OCI-LY7 (cell line): ENCODE measurements around the gene CENPC. TPM values are rescaled to one million over a fixed set of nuclear protein-coding genes. Genes with fewer than 3 reads are reported as not detected.

Experiments
- BruUV-seq: library from RNA; stranded (reverse); fragments of 400-500 nt; replicated peaks from 2 replicates; lab custom pipeline; 2021; lab: Mats Ljungman, UMichigan
- CTCF ChIA-PET: fragments of 300-600 bp; sonication (Branson Sonifier 250); formaldehyde crosslinking; loops from one replicate; lab custom pipeline; 2022; ENCODE audit warnings: antibody characterized with exemption; ENCODE audit not compliant: unreplicated experiment; lab: Charles Lee
- POLR2A ChIA-PET: fragments of 300-600 bp; sonication (Branson Sonifier 250); formaldehyde crosslinking; loops from one replicate; lab custom pipeline; 2022; ENCODE audit warnings: antibody characterized with exemption; lab: Charles Lee
- DNase-seq: peaks from one replicate; pipeline ENCODE4 v3.0.0-alpha.2; 2015; ENCODE audit warnings: low spot score
- H2AFZ ChIP-seq: fragments of 200-600 bp; sonication (generic), shearing (Covaris generic); 2 replicates; pipeline ENCODE4 v1.6.1; 2014; ENCODE audit warnings: mild to moderate bottlenecking, antibody characterized with exemption, low read length, moderate library complexity
- H3K27ac ChIP-seq: fragments of 200-600 bp; sonication (generic); 2 replicates; pipeline ENCODE4 v1.5.1; 2014; ENCODE audit warnings: mixed run types, low read depth, mild to moderate bottlenecking, moderate library complexity, low read length, inconsistent platforms; ENCODE audit not compliant: poor library complexity, severe bottlenecking
- H3K36me3 ChIP-seq: fragments of 200-600 bp; sonication (generic); 2 replicates; pipeline ENCODE4 v1.6.1; 2014; ENCODE audit warnings: mild to moderate bottlenecking, antibody characterized with exemption, low read length, moderate library complexity, mixed read lengths; ENCODE audit not compliant: insufficient read depth
- H3K4me1 ChIP-seq: fragments of 200-600 bp; sonication (generic); 2 replicates; pipeline ENCODE4 v1.5.1; 2014; ENCODE audit warnings: mild to moderate bottlenecking, low read length; ENCODE audit not compliant: insufficient read depth, poor library complexity, severe bottlenecking
- H3K4me2 ChIP-seq: fragments of 200-600 bp; sonication (generic); 2 replicates; pipeline ENCODE4 v1.6.1; 2014; ENCODE audit warnings: mild to moderate bottlenecking, low read length
- H3K4me3 ChIP-seq: fragments of 200-600 bp; sonication (generic); 2 replicates; pipeline ENCODE4 v1.5.1; 2014; ENCODE audit warnings: mild to moderate bottlenecking, low read depth, low read length; ENCODE audit not compliant: poor library complexity, severe bottlenecking
- H3K79me2 ChIP-seq: fragments of 200-600 bp; sonication (generic); 2 replicates; pipeline ENCODE4 v1.6.1; 2016; ENCODE audit warnings: low read depth, mild to moderate bottlenecking, low read length, moderate library complexity, mixed read lengths; ENCODE audit not compliant: insufficient read depth
- H3K9me2 ChIP-seq: fragments of 200-600 bp; sonication (generic); 2 replicates; pipeline ENCODE4 v1.6.1; 2016; ENCODE audit warnings: mild to moderate bottlenecking, low read length, mixed read lengths; ENCODE audit not compliant: insufficient read depth
- H3K9me3 ChIP-seq: fragments of 200-600 bp; sonication (generic); 2 replicates; pipeline ENCODE4 v1.6.1; 2014; ENCODE audit warnings: mild to moderate bottlenecking, mixed run types, low read length, mixed read lengths
- H4K20me1 ChIP-seq: fragments of 200-600 bp; sonication (generic); 2 replicates; pipeline ENCODE4 v1.6.1; 2014; ENCODE audit warnings: mild to moderate bottlenecking, antibody characterized with exemption, low read length, moderate library complexity, mixed read lengths; ENCODE audit not compliant: insufficient read depth
- CTCF ChIP-seq: fragments of 200-600 bp; sonication (generic); conservative IDR thresholded peaks from 2 replicates; pipeline ENCODE4 v1.5.1; 2014; ENCODE audit warnings: mild to moderate bottlenecking, antibody characterized with exemption, low read length, moderate library complexity, mixed read lengths
- EZH2phosphoT487 ChIP-seq: fragments of 200-600 bp; sonication (generic); IDR thresholded peaks from 2 replicates; pipeline ENCODE4 v1.6.1; 2018; ENCODE audit warnings: low read depth, borderline replicate concordance, mild to moderate bottlenecking, mixed run types, antibody characterized with exemption, low read length, moderate library complexity, mixed read lengths
- intact Hi-C: fragments of 100-400 bp; cut with micrococcal nuclease; formaldehyde crosslinking; loops from one replicate; pipeline ENCODE4 v1.10.0; 2022; ENCODE audit not compliant: unreplicated experiment
- total RNA-seq, 2 experiments: library from RNA; depleted of rRNA in 1 of 2; stranded (reverse); fragments of >200 nt in 1 of 2; shearing (Covaris generic) in 1 of 2; gene quantifications; 2 replicates each; pipeline ENCODE4 v1.2.3, GENCODE V29; 2014 to 2022

Gene CENPC
- total RNA-seq, 2 experiments from 2014 or later = 46.2 to 55.4 TPM

GRCh38 chr4:67483868-67484602 is 61.3 kb downstream of the CENPC start:
- DNase-seq = no peak
- Histone ChIP-seq H3K4me1 (no peaks in the 10 kb centered on the region), H3K79me2 (peaks cover 24% of the 10 kb centered on the region), H3K4me3 (no peak overlapping the region), H4K20me1 (no peaks in the 10 kb centered on the region), H3K27ac (no peak overlapping the region), H3K4me2 (no peak overlapping the region), H3K9me3 (no peaks in the 10 kb centered on the region; the same call in 1 of the 2 replicates), H3K9me2 (no peaks in the 10 kb centered on the region), H2AFZ (no peak overlapping the region), H3K36me3 (peaks cover 97% of the 10 kb centered on the region)
- intact Hi-C loops = no loop called here
- POLR2A ChIA-PET = no interaction called here
- no peak for TF ChIP-seq CTCF
- no peak for TF ChIP-seq EZH2phosphoT487
- BruUV-seq = no TSS peak
- CTCF ChIA-PET = interaction anchor here (0.6 kb wide), 1 partner anchor 1599 kb away, joined by 3 read pairs; no protein-coding TSS in a partner anchor

- CTCF ChIA-PET = no interaction called here
Measured at GRCh38 chr4:67480810-67481209, 64.5 kb downstream of the CENPC start.

More at GRCh38 chr4:67480810-67481209, 64.5 kb downstream of the CENPC start:
- Histone ChIP-seq H3K9me2 (no peaks in the 10 kb centered on the region), H3K36me3 (peaks cover 100% of the 10 kb centered on the region), H2AFZ (no peak overlapping the region), H3K4me3 (no peak overlapping the region), H3K4me1 (no peaks in the 10 kb centered on the region), H3K79me2 (peaks cover 28% of the 10 kb centered on the region), H4K20me1 (no peaks in the 10 kb centered on the region), H3K27ac (no peak overlapping the region), H3K9me3 (no peaks in the 10 kb centered on the region; the same call in 1 of the 2 replicates), H3K4me2 (no peak overlapping the region)
- POLR2A ChIA-PET = interaction anchor here (0.6 kb wide), 1 partner anchor 23 kb away, joined by 3 read pairs; no protein-coding TSS in a partner anchor
- intact Hi-C loops = no loop called here
- TF ChIP-seq CTCF (no peak), EZH2phosphoT487 (no peak)
- no peak for DNase-seq
- no TSS peak for BruUV-seq
